GM23248 (cell line): ENCODE measurements around the gene KCNC3.

ENCODE experiments used
- EZH2 ChIP-seq: fragments of 200-600 bp; sonication (generic); IDR thresholded peaks from 2 replicates; pipeline ENCODE4 v1.6.1; 2018; ENCODE audit warnings: antibody characterized with exemption, mild to moderate bottlenecking; ENCODE audit not compliant: insufficient read depth, poor library complexity, severe bottlenecking
- EZH2phosphoT487 ChIP-seq: fragments of 200-600 bp; sonication (generic); IDR thresholded peaks from 2 replicates; pipeline ENCODE4 v1.6.1; 2018; ENCODE audit warnings: antibody characterized with exemption, moderate library complexity, mild to moderate bottlenecking, low read depth; ENCODE audit not compliant: insufficient read depth

GRCh38 chr19:50266896-50267295 lies 62.3 kb downstream of the KCNC3 start:
- TF ChIP-seq EZH2, result no peak
- TF ChIP-seq EZH2phosphoT487, result no peak
